ENCODE results near the gene C10orf95.

DNA sequence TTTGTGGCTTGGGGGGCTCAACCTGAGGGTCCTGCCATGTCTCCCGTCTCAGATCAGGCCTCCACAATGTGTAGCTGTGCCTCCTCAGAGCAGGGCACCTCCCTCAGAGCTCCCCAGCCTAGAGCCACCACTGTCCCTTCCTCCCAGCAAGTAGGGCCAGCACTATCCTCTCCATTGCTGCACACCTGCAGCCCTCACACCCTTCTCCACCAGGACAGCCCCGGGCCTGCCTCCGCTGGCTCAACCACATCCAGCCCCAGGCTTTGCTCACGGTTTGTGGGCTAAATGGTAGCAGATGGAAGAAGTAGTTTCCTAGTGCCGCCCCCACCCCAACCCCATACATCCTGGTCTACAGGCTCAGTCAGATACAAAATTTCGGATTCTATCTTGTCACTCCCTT, 45.7 kb downstream of the C10orf95 start:
- TF ChIP-seq NFIB (CRISPR knock-in tag; IDR thresholded peaks at IDR 0.05; ENCODE audit: borderline replicate concordance), result no peak
- no peak for TF ChIP-seq SMC3 (IDR thresholded peaks at IDR 0.05; ENCODE audit: low read length)
- TF ChIP-seq, protein P1, sequence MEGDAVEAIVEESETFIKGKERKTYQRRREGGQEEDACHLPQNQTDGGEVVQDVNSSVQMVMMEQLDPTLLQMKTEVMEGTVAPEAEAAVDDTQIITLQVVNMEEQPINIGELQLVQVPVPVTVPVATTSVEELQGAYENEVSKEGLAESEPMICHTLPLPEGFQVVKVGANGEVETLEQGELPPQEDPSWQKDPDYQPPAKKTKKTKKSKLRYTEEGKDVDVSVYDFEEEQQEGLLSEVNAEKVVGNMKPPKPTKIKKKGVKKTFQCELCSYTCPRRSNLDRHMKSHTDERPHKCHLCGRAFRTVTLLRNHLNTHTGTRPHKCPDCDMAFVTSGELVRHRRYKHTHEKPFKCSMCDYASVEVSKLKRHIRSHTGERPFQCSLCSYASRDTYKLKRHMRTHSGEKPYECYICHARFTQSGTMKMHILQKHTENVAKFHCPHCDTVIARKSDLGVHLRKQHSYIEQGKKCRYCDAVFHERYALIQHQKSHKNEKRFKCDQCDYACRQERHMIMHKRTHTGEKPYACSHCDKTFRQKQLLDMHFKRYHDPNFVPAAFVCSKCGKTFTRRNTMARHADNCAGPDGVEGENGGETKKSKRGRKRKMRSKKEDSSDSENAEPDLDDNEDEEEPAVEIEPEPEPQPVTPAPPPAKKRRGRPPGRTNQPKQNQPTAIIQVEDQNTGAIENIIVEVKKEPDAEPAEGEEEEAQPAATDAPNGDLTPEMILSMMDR (CRISPR knock-in tag; IDR thresholded peaks at IDR 0.05), result no peak
- TF ChIP-seq, protein P2, sequence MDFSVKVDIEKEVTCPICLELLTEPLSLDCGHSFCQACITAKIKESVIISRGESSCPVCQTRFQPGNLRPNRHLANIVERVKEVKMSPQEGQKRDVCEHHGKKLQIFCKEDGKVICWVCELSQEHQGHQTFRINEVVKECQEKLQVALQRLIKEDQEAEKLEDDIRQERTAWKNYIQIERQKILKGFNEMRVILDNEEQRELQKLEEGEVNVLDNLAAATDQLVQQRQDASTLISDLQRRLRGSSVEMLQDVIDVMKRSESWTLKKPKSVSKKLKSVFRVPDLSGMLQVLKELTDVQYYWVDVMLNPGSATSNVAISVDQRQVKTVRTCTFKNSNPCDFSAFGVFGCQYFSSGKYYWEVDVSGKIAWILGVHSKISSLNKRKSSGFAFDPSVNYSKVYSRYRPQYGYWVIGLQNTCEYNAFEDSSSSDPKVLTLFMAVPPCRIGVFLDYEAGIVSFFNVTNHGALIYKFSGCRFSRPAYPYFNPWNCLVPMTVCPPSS (IDR thresholded peaks at IDR 0.05), result no peak
- TF ChIP-seq, protein P3, sequence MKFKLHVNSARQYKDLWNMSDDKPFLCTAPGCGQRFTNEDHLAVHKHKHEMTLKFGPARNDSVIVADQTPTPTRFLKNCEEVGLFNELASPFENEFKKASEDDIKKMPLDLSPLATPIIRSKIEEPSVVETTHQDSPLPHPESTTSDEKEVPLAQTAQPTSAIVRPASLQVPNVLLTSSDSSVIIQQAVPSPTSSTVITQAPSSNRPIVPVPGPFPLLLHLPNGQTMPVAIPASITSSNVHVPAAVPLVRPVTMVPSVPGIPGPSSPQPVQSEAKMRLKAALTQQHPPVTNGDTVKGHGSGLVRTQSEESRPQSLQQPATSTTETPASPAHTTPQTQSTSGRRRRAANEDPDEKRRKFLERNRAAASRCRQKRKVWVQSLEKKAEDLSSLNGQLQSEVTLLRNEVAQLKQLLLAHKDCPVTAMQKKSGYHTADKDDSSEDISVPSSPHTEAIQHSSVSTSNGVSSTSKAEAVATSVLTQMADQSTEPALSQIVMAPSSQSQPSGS (CRISPR knock-in tag; IDR thresholded peaks at IDR 0.05), result no peak
- TF ChIP-seq, protein P4, sequence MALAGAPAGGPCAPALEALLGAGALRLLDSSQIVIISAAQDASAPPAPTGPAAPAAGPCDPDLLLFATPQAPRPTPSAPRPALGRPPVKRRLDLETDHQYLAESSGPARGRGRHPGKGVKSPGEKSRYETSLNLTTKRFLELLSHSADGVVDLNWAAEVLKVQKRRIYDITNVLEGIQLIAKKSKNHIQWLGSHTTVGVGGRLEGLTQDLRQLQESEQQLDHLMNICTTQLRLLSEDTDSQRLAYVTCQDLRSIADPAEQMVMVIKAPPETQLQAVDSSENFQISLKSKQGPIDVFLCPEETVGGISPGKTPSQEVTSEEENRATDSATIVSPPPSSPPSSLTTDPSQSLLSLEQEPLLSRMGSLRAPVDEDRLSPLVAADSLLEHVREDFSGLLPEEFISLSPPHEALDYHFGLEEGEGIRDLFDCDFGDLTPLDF (CRISPR knock-in tag; IDR thresholded peaks at IDR 0.05), result no peak
- no peak for TF ChIP-seq SRSF9 (IDR thresholded peaks at IDR 0.05; ENCODE audit: borderline replicate concordance, insufficient read depth, low read depth, low read length, poor library complexity, severe bottlenecking)
- TF ChIP-seq ZNF207 (IDR thresholded peaks at IDR 0.05; ENCODE audit: borderline replicate concordance), result no peak
